ENCODE results near the gene FUZ.

The FUZ gene

DNA sequence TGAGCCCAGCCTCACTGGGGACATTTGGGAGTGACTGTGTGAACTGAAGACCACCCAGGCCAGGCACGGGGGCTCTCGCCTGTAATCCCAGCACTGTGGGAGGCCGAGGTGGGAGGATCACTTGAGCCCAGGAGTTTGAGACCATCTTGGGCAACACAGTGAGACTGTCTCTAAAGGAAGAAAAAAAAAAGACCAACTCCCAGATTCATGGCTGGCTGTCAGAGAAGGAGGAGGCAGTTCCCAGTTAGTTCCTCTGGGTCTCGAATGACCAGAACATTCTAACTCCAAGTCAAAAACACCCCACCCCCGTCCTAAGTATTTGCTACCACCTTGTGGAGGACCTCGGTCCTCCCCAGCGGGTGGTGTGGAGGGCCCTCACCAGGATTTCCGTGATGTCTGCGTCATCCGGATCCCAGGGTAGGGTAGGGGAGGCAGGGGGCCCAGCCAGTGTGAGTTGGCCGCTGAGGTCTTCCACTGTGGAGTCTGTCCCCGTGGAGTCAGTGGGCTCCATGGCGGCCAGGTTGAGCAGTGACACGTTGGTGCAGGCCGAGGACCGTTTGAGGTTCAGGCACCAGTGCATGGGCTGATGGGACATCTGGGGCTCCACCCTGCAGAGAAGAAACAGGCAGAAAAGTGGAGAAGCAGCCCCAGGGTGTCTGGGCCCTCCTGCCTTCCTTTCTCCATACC is 51.3 kb downstream of the FUZ start:
- TF ChIP-seq, protein P1, sequence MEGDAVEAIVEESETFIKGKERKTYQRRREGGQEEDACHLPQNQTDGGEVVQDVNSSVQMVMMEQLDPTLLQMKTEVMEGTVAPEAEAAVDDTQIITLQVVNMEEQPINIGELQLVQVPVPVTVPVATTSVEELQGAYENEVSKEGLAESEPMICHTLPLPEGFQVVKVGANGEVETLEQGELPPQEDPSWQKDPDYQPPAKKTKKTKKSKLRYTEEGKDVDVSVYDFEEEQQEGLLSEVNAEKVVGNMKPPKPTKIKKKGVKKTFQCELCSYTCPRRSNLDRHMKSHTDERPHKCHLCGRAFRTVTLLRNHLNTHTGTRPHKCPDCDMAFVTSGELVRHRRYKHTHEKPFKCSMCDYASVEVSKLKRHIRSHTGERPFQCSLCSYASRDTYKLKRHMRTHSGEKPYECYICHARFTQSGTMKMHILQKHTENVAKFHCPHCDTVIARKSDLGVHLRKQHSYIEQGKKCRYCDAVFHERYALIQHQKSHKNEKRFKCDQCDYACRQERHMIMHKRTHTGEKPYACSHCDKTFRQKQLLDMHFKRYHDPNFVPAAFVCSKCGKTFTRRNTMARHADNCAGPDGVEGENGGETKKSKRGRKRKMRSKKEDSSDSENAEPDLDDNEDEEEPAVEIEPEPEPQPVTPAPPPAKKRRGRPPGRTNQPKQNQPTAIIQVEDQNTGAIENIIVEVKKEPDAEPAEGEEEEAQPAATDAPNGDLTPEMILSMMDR (IDR thresholded peaks at IDR 0.05; ENCODE audit: low read depth, low read length) = no peak
- H3K4me3 ChIP-seq (ENCODE audit: low read depth, low read length) = no peak overlapping the region

DNA sequence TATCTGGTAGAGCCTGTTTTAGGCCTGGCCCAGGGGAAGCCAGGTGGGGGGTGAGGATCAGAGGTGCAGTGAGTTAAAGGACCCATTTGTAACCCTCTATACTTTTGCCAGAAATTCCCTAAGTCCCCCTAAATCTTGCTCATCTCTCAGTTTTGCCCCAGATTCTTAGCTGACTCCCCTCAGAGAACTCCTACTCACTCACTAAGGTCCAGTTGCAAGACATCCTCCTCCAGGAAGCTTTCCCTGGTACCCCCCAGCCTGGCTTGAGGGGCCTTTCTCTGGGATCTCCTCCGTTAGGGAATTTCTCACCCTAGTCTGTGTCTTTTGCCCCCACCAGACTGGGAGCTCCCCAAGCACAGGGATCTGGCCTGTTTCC is 51.9 kb downstream of the FUZ start:
- TF ChIP-seq, protein P1 (IDR thresholded peaks at IDR 0.05; ENCODE audit: low read depth, low read length) = no peak
- H3K4me3 ChIP-seq (ENCODE audit: low read depth, low read length) = no peak overlapping the region

DNA sequence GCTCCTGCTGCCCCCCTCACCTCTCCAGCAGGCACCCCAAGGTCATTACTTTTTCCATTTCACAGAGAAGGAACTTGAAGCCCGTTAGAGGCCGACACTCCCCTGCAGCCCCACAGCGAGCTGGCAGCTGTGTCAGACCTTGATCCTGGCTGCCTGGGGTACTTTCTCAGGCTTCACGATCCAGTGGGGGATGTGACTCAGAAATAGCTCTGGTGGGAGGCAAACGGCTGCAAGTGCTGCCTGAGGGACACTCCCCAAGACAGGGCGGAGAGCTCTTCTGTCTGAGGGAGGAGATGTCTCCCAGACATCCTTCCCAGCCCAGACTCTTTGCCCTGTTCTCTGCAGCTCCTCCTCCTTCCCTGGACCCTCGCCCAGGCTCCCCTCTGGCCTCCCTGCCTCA is 54.8 kb downstream of the FUZ start:
- H3K4me3 ChIP-seq (ENCODE audit: low read depth, low read length) = no peak overlapping the region
- TF ChIP-seq, protein P1 (IDR thresholded peaks at IDR 0.05; ENCODE audit: low read depth, low read length) = no peak
